ENCODE data around the gene KCTD10. TPM values are rescaled to one million over a fixed set of nuclear protein-coding genes. Genes with fewer than 3 reads are reported as not detected.
A peak's percentile ranks its signal among the peaks of the same experiment; 100 is the strongest.

Gene KCTD10
- total RNA-seq, 4 donors from 2014 or later = 90.7 to 115 (median 104) TPM

GRCh38 chr12:109523071-109523470 lies 46.0 kb upstream of the KCTD10 start:
- Histone ChIP-seq H3K27ac (replicated peaks in 1 of 4) (no peak overlapping the region), H3K27me3 (no peaks in the 10 kb centered on the region), H3K36me3 (peaks cover 70 to 100% (median 86%) of the 10 kb centered on the region in 4 donors), H3K9me3 (no peaks in the 10 kb centered on the region), H3K4me3 (no peak overlapping the region), H3K4me1 (peaks cover 6 to 24% (median 17%) of the 10 kb centered on the region in 4 donors)
- WGBS = 75% methylated on average over 10 of the region's 10 CpGs
- no peak for TF ChIP-seq POLR2AphosphoS5 (IDR thresholded peaks at IDR 0.05)
- no peak for TF ChIP-seq CTCF (IDR thresholded peaks at IDR 0.05)
- TF ChIP-seq POLR2A (IDR thresholded peaks at IDR 0.05; ENCODE audit: low read depth) = no peak
- intact Hi-C loops (cut with DNase I) = no loop called here
- no peak for DNase-seq (ENCODE audit: extremely low spot score)

GRCh38 chr12:109521831-109522230 lies 44.7 kb upstream of the KCTD10 start:
- 81% methylated on average over 9 of the region's 10 CpGs for WGBS
- H3K4me3 ChIP-seq = no peak overlapping the region
- H3K4me1 ChIP-seq = peaks cover 7 to 26% (median 21%) of the 10 kb centered on the region in 4 donors
- peak overlapping the region in 1 of 4 donors; percentile 22 for H3K27ac ChIP-seq (replicated peaks in 1 of 4)
- DNase-seq (ENCODE audit: extremely low spot score) = no peak
- no peaks in the 10 kb centered on the region for H3K9me3 ChIP-seq
- H3K36me3 ChIP-seq = peaks cover 74 to 100% (median 87%) of the 10 kb centered on the region in 4 donors
- intact Hi-C loops (cut with DNase I) = no loop called here
- no peaks in the 10 kb centered on the region for H3K27me3 ChIP-seq
- TF ChIP-seq EP300 (IDR thresholded peaks at IDR 0.05) (no peak), CTCF (IDR thresholded peaks at IDR 0.05) (no peak), POLR2AphosphoS5 (IDR thresholded peaks at IDR 0.05) (no peak), POLR2A (IDR thresholded peaks at IDR 0.05; ENCODE audit: low read depth) (no peak)

GRCh38 chr12:109519787-109520186 lies 42.7 kb upstream of the KCTD10 start:
- TF ChIP-seq POLR2A (IDR thresholded peaks at IDR 0.05; ENCODE audit: low read depth) = no peak
- no peak for TF ChIP-seq CTCF (IDR thresholded peaks at IDR 0.05)
- no peak for TF ChIP-seq POLR2AphosphoS5 (IDR thresholded peaks at IDR 0.05)
- TF ChIP-seq EP300 (IDR thresholded peaks at IDR 0.05) = no peak
- intact Hi-C loops (cut with DNase I) = loop anchor here (5.0 kb wide), 1 partner anchor 253 kb away; no protein-coding TSS in a partner anchor

GRCh38 chr12:109518820-109519665 lies 41.9 kb upstream of the KCTD10 start:
- WGBS = 52% methylated on average over 10 of the region's 11 CpGs

More at GRCh38 chr12:109519787-109520186, 42.7 kb upstream of the KCTD10 start:
- Histone ChIP-seq H3K27me3 (no peaks in the 10 kb centered on the region), H3K4me3 (no peak overlapping the region), H3K9me3 (no peaks in the 10 kb centered on the region), H3K4me1 (peaks cover 7 to 26% (median 21%) of the 10 kb centered on the region in 4 donors), H3K27ac (replicated peaks in 1 of 4) (peak overlapping the region; percentile 20 to 71 (median 34)), H3K36me3 (peaks cover 73 to 99% (median 84%) of the 10 kb centered on the region in 4 donors)
- no peak for DNase-seq (ENCODE audit: extremely low spot score)
- 86% methylated on average over 6 of the region's 6 CpGs for WGBS

More at GRCh38 chr12:109518820-109519665, 41.9 kb upstream of the KCTD10 start:
- peaks cover 70 to 99% (median 83%) of the 10 kb centered on the region in 4 donors for H3K36me3 ChIP-seq
- no peaks in the 10 kb centered on the region for H3K27me3 ChIP-seq
- no peak for DNase-seq (ENCODE audit: extremely low spot score)
- H3K9me3 ChIP-seq = no peaks in the 10 kb centered on the region
- H3K27ac ChIP-seq (replicated peaks in 1 of 4) = peak overlapping the region; percentile 20 to 71 (median 34)
- TF ChIP-seq EP300 (IDR thresholded peaks at IDR 0.05) (no peak), POLR2A (IDR thresholded peaks at IDR 0.05; ENCODE audit: low read depth) (no peak), POLR2AphosphoS5 (IDR thresholded peaks at IDR 0.05) (peak in 1 of 2 donors; percentile 25), CTCF (IDR thresholded peaks at IDR 0.05) (peak; percentile 67 to 83 (median 72))
- H3K4me3 ChIP-seq = no peak overlapping the region
- intact Hi-C loops (cut with DNase I) = loop anchor here (5.0 kb wide), 1 partner anchor 253 kb away; no protein-coding TSS in a partner anchor
- peaks cover 7 to 26% (median 21%) of the 10 kb centered on the region in 4 donors for H3K4me1 ChIP-seq
